H9 (cell line): Measurements from ENCODE around the gene G3BP1. TPM values are rescaled to one million over a fixed set of nuclear protein-coding genes. Genes with fewer than 3 reads are reported as not detected.

Source experiments
- DNase-seq: peaks from one replicate; pipeline ENCODE4 v3.0.0-alpha.2; 2017
- H2AFZ ChIP-seq: one replicate; pipeline ENCODE4 v1.6.1; 2013; ENCODE audit warnings: mild to moderate bottlenecking, low read length, control low read depth, moderate library complexity
- H2AK5ac ChIP-seq: 2 replicates; pipeline ENCODE4 v1.6.1; 2013; ENCODE audit warnings: low read length, control low read depth, mixed read lengths; ENCODE audit not compliant: insufficient read length
- H2BK120ac ChIP-seq: one replicate; pipeline ENCODE4 v1.6.1; 2013; ENCODE audit warnings: low read depth, mild to moderate bottlenecking, low read length, control low read depth, inconsistent platforms; ENCODE audit not compliant: poor library complexity, severe bottlenecking
- H2BK12ac ChIP-seq: 2 replicates; pipeline ENCODE4 v1.6.1; 2013; ENCODE audit warnings: low read length, control low read depth, mixed read lengths, low read depth; ENCODE audit not compliant: insufficient read length
- H2BK15ac ChIP-seq: 2 replicates; pipeline ENCODE4 v1.6.1; 2013; ENCODE audit warnings: low read depth, low read length, control low read depth
- H2BK20ac ChIP-seq: one replicate; pipeline ENCODE4 v1.6.1; 2013; ENCODE audit warnings: low read depth, mild to moderate bottlenecking, low read length, control low read depth, inconsistent platforms; ENCODE audit not compliant: poor library complexity, severe bottlenecking
- H2BK5ac ChIP-seq: 2 replicates; pipeline ENCODE4 v1.6.1; 2013; ENCODE audit warnings: low read length, control low read depth, mixed read lengths; ENCODE audit not compliant: insufficient read length
- H3K14ac ChIP-seq: 2 replicates; pipeline ENCODE4 v1.6.1; 2013; ENCODE audit warnings: low read length, control low read depth; ENCODE audit not compliant: insufficient read depth
- H3K18ac ChIP-seq: 2 replicates; pipeline ENCODE4 v1.6.1; 2013; ENCODE audit warnings: low read depth, mild to moderate bottlenecking, mixed read lengths, low read length, control low read depth; ENCODE audit not compliant: insufficient read length
- H3K23ac ChIP-seq: 2 replicates; pipeline ENCODE4 v1.6.1; 2013; ENCODE audit warnings: low read length, control low read depth, mixed read lengths, low read depth; ENCODE audit not compliant: insufficient read length
- H3K23me2 ChIP-seq: 2 replicates; pipeline ENCODE4 v1.6.1; 2013; ENCODE audit warnings: low read depth, mild to moderate bottlenecking, mixed read lengths, low read length, control low read depth; ENCODE audit not compliant: insufficient read length, poor library complexity, severe bottlenecking
- H3K27ac ChIP-seq: 2 replicates; pipeline ENCODE4 v1.5.1; 2013; ENCODE audit warnings: low read length, control low read depth, mixed read lengths, low read depth; ENCODE audit not compliant: insufficient read length
- H3K27me3 ChIP-seq: 2 replicates; pipeline ENCODE4 v1.6.1; 2013; ENCODE audit warnings: low read length, control low read depth, inconsistent platforms; ENCODE audit not compliant: insufficient read depth
- H3K4ac ChIP-seq: 2 replicates; pipeline ENCODE4 v1.6.1; 2013; ENCODE audit warnings: low read depth, mild to moderate bottlenecking, control low read depth, inconsistent platforms, low read length, moderate library complexity
- H3K4me1 ChIP-seq: 2 replicates; pipeline ENCODE4 v1.6.1; 2013; ENCODE audit warnings: low read length, control low read depth, inconsistent platforms; ENCODE audit not compliant: insufficient read depth
- H3K4me2 ChIP-seq: 2 replicates; pipeline ENCODE4 v1.6.1; 2013; ENCODE audit warnings: low read length, control low read depth, mixed read lengths; ENCODE audit not compliant: insufficient read length, insufficient read depth
- H3K56ac ChIP-seq: 2 replicates; pipeline ENCODE4 v1.6.1; 2013; ENCODE audit warnings: low read depth, mild to moderate bottlenecking, mixed read lengths, low read length, control low read depth; ENCODE audit not compliant: insufficient read length
- H3K79me1 ChIP-seq: 2 replicates; pipeline ENCODE4 v1.6.1; 2013; ENCODE audit warnings: low read depth, mild to moderate bottlenecking, moderate library complexity, low read length, control low read depth, inconsistent platforms; ENCODE audit not compliant: insufficient read depth, poor library complexity, severe bottlenecking
- H3K79me2 ChIP-seq: 2 replicates; pipeline ENCODE4 v1.6.1; 2013; ENCODE audit warnings: low read length, control low read depth, inconsistent platforms; ENCODE audit not compliant: insufficient read depth
- H3K9ac ChIP-seq: 2 replicates; pipeline ENCODE4 v1.6.1; 2013; ENCODE audit warnings: low read length, control low read depth, mixed read lengths; ENCODE audit not compliant: insufficient read length; ENCODE audit errors: extremely low read depth
- H3K9me3 ChIP-seq: one replicate; pipeline ENCODE4 v1.6.1; 2013; ENCODE audit warnings: low read depth, low read length, inconsistent platforms; ENCODE audit not compliant: control insufficient read depth
- H3T11ph ChIP-seq: one replicate; pipeline ENCODE4 v1.6.1; 2013; ENCODE audit warnings: mild to moderate bottlenecking, low read length, control low read depth, inconsistent platforms
- H4K20me1 ChIP-seq: one replicate; pipeline ENCODE4 v1.6.1; 2013; ENCODE audit not compliant: control insufficient read depth, insufficient read length, insufficient read depth
- H4K5ac ChIP-seq: 2 replicates; pipeline ENCODE4 v1.6.1; 2013; ENCODE audit warnings: low read depth, mild to moderate bottlenecking, mixed read lengths, low read length, control low read depth; ENCODE audit not compliant: insufficient read length
- H4K8ac ChIP-seq: replicated peaks from 2 replicates; pipeline ENCODE4 v1.6.1; 2013; ENCODE audit warnings: low read length, control low read depth, mixed read lengths, low read depth; ENCODE audit not compliant: insufficient read length
- H4K91ac ChIP-seq: 2 replicates; pipeline ENCODE4 v1.6.1; 2013; ENCODE audit warnings: low read depth, mild to moderate bottlenecking, moderate library complexity, mixed read lengths, low read length, control low read depth; ENCODE audit not compliant: insufficient read length
- H3K27ac Mint-ChIP-seq, 3 experiments: 2 replicates in 2 of 3; 3 replicates in 1 of 3; pipeline ENCODE4 v1.8.0; 2020 to 2021; ENCODE audit warnings: mixed read lengths in 3 of 3, mild to moderate bottlenecking in 1 of 3, moderate library complexity in 1 of 3
- H3K27me3 Mint-ChIP-seq: 2 replicates; pipeline ENCODE4 v1.8.0; 2021; ENCODE audit warnings: low read depth, mild to moderate bottlenecking, moderate library complexity, mixed read lengths
- H3K36me3 Mint-ChIP-seq, 3 experiments: 2 replicates in 2 of 3; 3 replicates in 1 of 3; pipeline ENCODE4 v1.8.0; 2020 to 2021; ENCODE audit warnings: low read depth in 3 of 3, mixed read lengths in 3 of 3; ENCODE audit not compliant: insufficient read depth in 1 of 3
- H3K4me1 Mint-ChIP-seq, 2 experiments: 2 replicates each; pipeline ENCODE4 v1.8.0; 2020; ENCODE audit warnings: mixed read lengths in 2 of 2
- H3K4me3 Mint-ChIP-seq, 2 experiments: 2 replicates in 1 of 2; 3 replicates in 1 of 2; pipeline ENCODE4 v1.8.0; 2020 to 2021; ENCODE audit warnings: mild to moderate bottlenecking in 2 of 2, mixed read lengths in 2 of 2, moderate library complexity in 1 of 2
- H3K9me3 Mint-ChIP-seq, 2 experiments: 2 replicates in 1 of 2; 3 replicates in 1 of 2; pipeline ENCODE4 v1.8.0; 2020; ENCODE audit warnings: mild to moderate bottlenecking in 2 of 2, mixed read lengths in 2 of 2, moderate library complexity in 1 of 2
- CTCF ChIP-seq: fragments of 200-600 bp; sonication (generic); conservative IDR thresholded peaks from 3 replicates; pipeline ENCODE4 v1.8.0; 2021; ENCODE audit warnings: antibody characterized with exemption, mild to moderate bottlenecking
- WGBS: extraction: QIAGEN DNeasy Blood & Tissue Kit; methylation state at CpG from one replicate; pipeline ENCODE4 v1.1.7; 2013; ENCODE audit warnings: missing lambda C conversion rate, low lambda C conversion rate, mixed read lengths; ENCODE audit not compliant: insufficient read length; ENCODE audit errors: extremely low coverage; 5-methylcytosine and 5-hydroxymethylcytosine counted together
- total RNA-seq: library from RNA; stranded (reverse); gene quantifications from 2 replicates; pipeline ENCODE4 v1.2.1, GENCODE V29; 2021

G3BP1 gene
- total RNA-seq, 1 experiment from 2014 or later, result 439 TPM

- peaks cover 2% of the 10 kb centered on the region in 2 experiments for H3K4me1 Mint-ChIP-seq
- WGBS, result no CpG with 5 or more reads among the region's 4 CpGs
- H2BK15ac ChIP-seq, result no peak overlapping the region
- H3K4me1 ChIP-seq, result no peaks in the 10 kb centered on the region
- H3K27me3 ChIP-seq, result no peaks in the 10 kb centered on the region
- H3K23ac ChIP-seq, result no peak overlapping the region
- H4K5ac ChIP-seq, result no peak overlapping the region
- H4K91ac ChIP-seq, result no peak overlapping the region
- no peak overlapping the region for H3K4me3 Mint-ChIP-seq
- no peaks in the 10 kb centered on the region for H3K9me3 ChIP-seq
- H3K4me2 ChIP-seq, result no peak overlapping the region
- H3K79me2 ChIP-seq, result no peaks in the 10 kb centered on the region
- no peak overlapping the region for H2AK5ac ChIP-seq
- H3T11ph ChIP-seq, result no peak overlapping the region
- no peak overlapping the region for H2BK12ac ChIP-seq
- no peaks in the 10 kb centered on the region for H3K79me1 ChIP-seq
- H2BK20ac ChIP-seq, result no peak overlapping the region
- H4K20me1 ChIP-seq, result no peaks in the 10 kb centered on the region
- no peak overlapping the region for H3K27ac ChIP-seq
- no peak overlapping the region for H3K4ac ChIP-seq
- no peak overlapping the region for H4K8ac ChIP-seq
- H3K27me3 Mint-ChIP-seq, result no peaks in the 10 kb centered on the region
- H3K56ac ChIP-seq, result no peak overlapping the region
- H3K23me2 ChIP-seq, result no peaks in the 10 kb centered on the region
- no peak overlapping the region for H2AFZ ChIP-seq
- no peak for DNase-seq
- H3K18ac ChIP-seq, result no peak overlapping the region
- no peak overlapping the region for H3K14ac ChIP-seq
- TF ChIP-seq CTCF, result no peak
- H2BK120ac ChIP-seq, result no peak overlapping the region
- H2BK5ac ChIP-seq, result no peak overlapping the region
- H3K9me3 Mint-ChIP-seq, result no peaks in the 10 kb centered on the region
- H3K27ac Mint-ChIP-seq, result no peak overlapping the region
- no peak overlapping the region for H3K9ac ChIP-seq
- peaks cover 0 to 12% (median 7%) of the 10 kb centered on the region in 3 experiments; a peak in 4 of 7 replicates for H3K36me3 Mint-ChIP-seq
These were observed 50.4 kb downstream of the G3BP1 start for GRCh38 chr5:151822141-151822540.
